Measurements from ENCODE around the gene C15orf39. TPM values are rescaled to one million over a fixed set of nuclear protein-coding genes. Genes with fewer than 3 reads are reported as not detected.

Gene C15orf39
- total RNA-seq, 1 experiment from 2014 or later: 45.6 TPM

DNA sequence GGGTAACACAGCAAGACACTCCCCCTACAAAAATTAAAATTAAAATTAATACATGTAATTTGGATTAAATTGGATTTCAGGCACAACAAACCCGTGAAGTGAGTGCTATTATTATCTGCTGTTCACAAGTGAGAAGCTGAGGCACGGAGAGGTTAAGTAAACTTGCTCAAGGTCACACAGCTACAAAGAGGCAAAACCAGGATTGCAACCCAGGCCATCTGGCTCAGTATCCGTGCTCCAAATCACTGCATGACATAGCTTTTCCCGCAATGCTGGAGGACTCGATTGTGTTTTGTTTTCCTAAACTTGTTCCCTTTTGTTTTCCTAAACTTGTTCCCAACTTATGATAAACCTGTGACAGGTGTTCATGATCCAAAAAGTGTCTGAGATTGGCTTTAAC, 19.9 kb upstream of the C15orf39 start:
- Histone ChIP-seq H3K4ac (ENCODE audit: low read depth, low read length) (no peak overlapping the region), H3K23me2 (ENCODE audit: insufficient read length, low read depth, low read length, poor library complexity, severe bottlenecking) (peaks cover 4% of the 10 kb centered on the region), H3K14ac (ENCODE audit: insufficient read depth, low read length) (no peak overlapping the region), H3K27me3 (ENCODE audit: insufficient read depth, low read length) (no peaks in the 10 kb centered on the region), H3K9me3 (ENCODE audit: control insufficient read depth, low read depth, low read length) (no peaks in the 10 kb centered on the region), H3K79me1 (ENCODE audit: insufficient read depth, low read depth, low read length, poor library complexity, severe bottlenecking) (no peaks in the 10 kb centered on the region), H3K9ac (ENCODE audit: extremely low read depth, insufficient read length, low read length) (no peak overlapping the region), H2AK5ac (ENCODE audit: insufficient read length, low read length) (no peak overlapping the region), H3K4me2 (ENCODE audit: insufficient read depth, insufficient read length, low read length) (no peak overlapping the region), H3K79me2 (ENCODE audit: insufficient read depth, low read length) (no peaks in the 10 kb centered on the region), H2AFZ (ENCODE audit: low read length) (no peak overlapping the region), H4K8ac (replicated peaks; ENCODE audit: insufficient read length, low read depth, low read length) (no peak overlapping the region), H3K23ac (ENCODE audit: insufficient read length, low read depth, low read length) (no peak overlapping the region), H3K4me1 (ENCODE audit: insufficient read depth, low read length) (peaks cover 3% of the 10 kb centered on the region; the same call in 1 of the 2 replicates), H4K91ac (ENCODE audit: insufficient read length, low read depth, low read length) (no peak overlapping the region), H2BK120ac (ENCODE audit: low read depth, low read length, poor library complexity, severe bottlenecking) (no peak overlapping the region), H3K27ac (ENCODE audit: insufficient read length, low read depth, low read length) (no peak overlapping the region), H4K20me1 (ENCODE audit: control insufficient read depth, insufficient read depth, insufficient read length) (no peaks in the 10 kb centered on the region), H3K56ac (ENCODE audit: insufficient read length, low read depth, low read length) (no peak overlapping the region), H2BK12ac (ENCODE audit: insufficient read length, low read depth, low read length) (no peak overlapping the region), H3T11ph (ENCODE audit: low read length) (no peak overlapping the region), H3K18ac (ENCODE audit: insufficient read length, low read depth, low read length) (no peak overlapping the region), H2BK5ac (ENCODE audit: insufficient read length, low read length) (no peak overlapping the region), H2BK20ac (ENCODE audit: low read depth, low read length, poor library complexity, severe bottlenecking) (no peak overlapping the region), H2BK15ac (ENCODE audit: low read depth, low read length) (no peak overlapping the region), H4K5ac (ENCODE audit: insufficient read length, low read depth, low read length) (no peak overlapping the region)
- no peak overlapping the region for H3K27ac Mint-ChIP-seq
- no CpG with 5 or more reads among the region's 5 CpGs for WGBS (ENCODE audit: extremely low coverage, insufficient read length, low lambda C conversion rate)
- TF ChIP-seq, protein P1, sequence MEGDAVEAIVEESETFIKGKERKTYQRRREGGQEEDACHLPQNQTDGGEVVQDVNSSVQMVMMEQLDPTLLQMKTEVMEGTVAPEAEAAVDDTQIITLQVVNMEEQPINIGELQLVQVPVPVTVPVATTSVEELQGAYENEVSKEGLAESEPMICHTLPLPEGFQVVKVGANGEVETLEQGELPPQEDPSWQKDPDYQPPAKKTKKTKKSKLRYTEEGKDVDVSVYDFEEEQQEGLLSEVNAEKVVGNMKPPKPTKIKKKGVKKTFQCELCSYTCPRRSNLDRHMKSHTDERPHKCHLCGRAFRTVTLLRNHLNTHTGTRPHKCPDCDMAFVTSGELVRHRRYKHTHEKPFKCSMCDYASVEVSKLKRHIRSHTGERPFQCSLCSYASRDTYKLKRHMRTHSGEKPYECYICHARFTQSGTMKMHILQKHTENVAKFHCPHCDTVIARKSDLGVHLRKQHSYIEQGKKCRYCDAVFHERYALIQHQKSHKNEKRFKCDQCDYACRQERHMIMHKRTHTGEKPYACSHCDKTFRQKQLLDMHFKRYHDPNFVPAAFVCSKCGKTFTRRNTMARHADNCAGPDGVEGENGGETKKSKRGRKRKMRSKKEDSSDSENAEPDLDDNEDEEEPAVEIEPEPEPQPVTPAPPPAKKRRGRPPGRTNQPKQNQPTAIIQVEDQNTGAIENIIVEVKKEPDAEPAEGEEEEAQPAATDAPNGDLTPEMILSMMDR (conservative IDR thresholded peaks at IDR 0.05): no peak
- H3K4me1 Mint-ChIP-seq: peaks cover 39 to 52% of the 10 kb centered on the region in 2 experiments
- no peak for DNase-seq
- no peaks in the 10 kb centered on the region for H3K36me3 Mint-ChIP-seq (ENCODE audit: insufficient read depth in 1 of 3, low read depth in 3 of 3)
- H3K27me3 Mint-ChIP-seq (ENCODE audit: low read depth): peaks cover 24% of the 10 kb centered on the region
- H3K9me3 Mint-ChIP-seq: no peaks in the 10 kb centered on the region
- no peak overlapping the region for H3K4me3 Mint-ChIP-seq
